Mesenchymal stem cell (in vitro differentiated cells and primary cell): Measurements from ENCODE around the gene FAM20A.

ENCODE experiments used
- DNase-seq: peaks from one replicate; pipeline ENCODE4 v3.0.0-alpha.2; 2013
- H2AFZ ChIP-seq: one replicate; pipeline ENCODE4 v1.6.1; 2013; ENCODE audit warnings: low read depth, mild to moderate bottlenecking, control low read depth, inconsistent platforms, low read length, moderate library complexity
- H2AK5ac ChIP-seq: 2 replicates; pipeline ENCODE4 v1.6.1; 2013; ENCODE audit warnings: low read length, moderate library complexity, mild to moderate bottlenecking, inconsistent platforms; ENCODE audit not compliant: severe bottlenecking
- H2BK120ac ChIP-seq: one replicate; pipeline ENCODE4 v1.6.1; 2013; ENCODE audit warnings: low read depth, mild to moderate bottlenecking, inconsistent platforms, low read length, moderate library complexity
- H2BK12ac ChIP-seq, 2 experiments: one replicate each; pipeline ENCODE4 v1.6.1; 2013; ENCODE audit warnings: inconsistent platforms in 2 of 2, low read length in 2 of 2, mild to moderate bottlenecking in 2 of 2, moderate library complexity in 2 of 2, control low read depth in 1 of 2
- H2BK15ac ChIP-seq: one replicate; pipeline ENCODE4 v1.6.1; 2013; ENCODE audit warnings: mild to moderate bottlenecking, low read depth, inconsistent platforms; ENCODE audit not compliant: poor library complexity, severe bottlenecking
- H2BK5ac ChIP-seq: 2 replicates; pipeline ENCODE4 v1.6.1; 2013; ENCODE audit warnings: low read depth, mild to moderate bottlenecking, low read length, control low read depth, inconsistent platforms; ENCODE audit not compliant: poor library complexity, severe bottlenecking
- H3K14ac ChIP-seq, 2 experiments: one replicate each; pipeline ENCODE4 v1.6.1; 2013; ENCODE audit warnings: inconsistent platforms in 2 of 2, low read length in 2 of 2, control low read depth in 1 of 2, mild to moderate bottlenecking in 1 of 2, moderate library complexity in 1 of 2
- H3K18ac ChIP-seq, 2 experiments: one replicate each; pipeline ENCODE4 v1.6.1; 2013; ENCODE audit warnings: inconsistent platforms in 2 of 2, low read length in 2 of 2, control low read depth in 1 of 2, low read depth in 1 of 2, mild to moderate bottlenecking in 1 of 2
- H3K23ac ChIP-seq, 2 experiments: one replicate each; pipeline ENCODE4 v1.6.1; 2013; ENCODE audit warnings: inconsistent platforms in 2 of 2, low read length in 2 of 2, mild to moderate bottlenecking in 2 of 2, moderate library complexity in 2 of 2, control low read depth in 1 of 2
- H3K27ac ChIP-seq: 2 replicates; pipeline ENCODE4 v1.5.1; 2013; ENCODE audit warnings: mild to moderate bottlenecking, moderate library complexity, low read length, control low read depth, inconsistent platforms; ENCODE audit not compliant: poor library complexity, severe bottlenecking
- H3K27me3 ChIP-seq, 2 experiments: 2 replicates each; pipeline versions ENCODE4 v1.6.1 to v1.7.0; 2013; ENCODE audit warnings: low read length in 2 of 2, mild to moderate bottlenecking in 2 of 2, moderate library complexity in 2 of 2, control low read depth in 1 of 2, inconsistent platforms in 1 of 2; ENCODE audit not compliant: control insufficient read depth in 1 of 2, insufficient read depth in 1 of 2
- H3K36me3 ChIP-seq, 2 experiments: 2 replicates each; pipeline versions ENCODE4 v1.6.1 to v1.7.0; 2013; ENCODE audit warnings: low read length in 2 of 2, control low read depth in 1 of 2, inconsistent platforms in 1 of 2, low read depth in 1 of 2, mild to moderate bottlenecking in 1 of 2; ENCODE audit not compliant: insufficient read depth in 2 of 2, control insufficient read depth in 1 of 2
- H3K4ac ChIP-seq, 2 experiments: one replicate each; pipeline ENCODE4 v1.6.1; 2013; ENCODE audit warnings: inconsistent platforms in 2 of 2, low read length in 2 of 2, mild to moderate bottlenecking in 2 of 2, moderate library complexity in 2 of 2, control low read depth in 1 of 2, low read depth in 1 of 2
- H3K4me1 ChIP-seq: 2 replicates; pipeline ENCODE4 v1.6.1; 2013; ENCODE audit warnings: low read depth, low read length, control low read depth; ENCODE audit not compliant: control insufficient read depth, insufficient read depth
- H3K4me2 ChIP-seq: 2 replicates; pipeline ENCODE4 v1.6.1; 2013; ENCODE audit warnings: low read length, mild to moderate bottlenecking, inconsistent platforms; ENCODE audit not compliant: poor library complexity, severe bottlenecking
- H3K4me3 ChIP-seq, 2 experiments: 2 replicates each; pipeline versions ENCODE4 v1.5.1 to v1.7.0; 2013; ENCODE audit warnings: low read length in 2 of 2, mild to moderate bottlenecking in 2 of 2, control low read depth in 1 of 2, low read depth in 1 of 2; ENCODE audit not compliant: insufficient read depth in 1 of 2
- H3K79me1 ChIP-seq: replicated peaks from 2 replicates; pipeline ENCODE4 v1.6.1; 2013; ENCODE audit warnings: mild to moderate bottlenecking, control low read depth, low read length, inconsistent platforms; ENCODE audit not compliant: poor library complexity, severe bottlenecking
- H3K9ac ChIP-seq: 2 replicates; pipeline ENCODE4 v1.7.0; 2013; ENCODE audit warnings: mild to moderate bottlenecking, low read length, moderate library complexity
- H3K9me3 ChIP-seq: 2 replicates; pipeline ENCODE4 v1.7.0; 2013; ENCODE audit warnings: mild to moderate bottlenecking, low read length; ENCODE audit not compliant: control insufficient read depth
- H4K8ac ChIP-seq: one replicate; pipeline ENCODE4 v1.6.1; 2013; ENCODE audit warnings: inconsistent platforms, mild to moderate bottlenecking, low read length, moderate library complexity
- H4K91ac ChIP-seq: one replicate; pipeline ENCODE4 v1.6.1; 2013; ENCODE audit warnings: mild to moderate bottlenecking, low read length, inconsistent platforms
- WGBS: methylation state at CpG from one replicate; pipeline ENCODE4 v1.1.7; 2013; ENCODE audit warnings: mixed read lengths; 5-methylcytosine and 5-hydroxymethylcytosine counted together

FAM20A gene

DNA sequence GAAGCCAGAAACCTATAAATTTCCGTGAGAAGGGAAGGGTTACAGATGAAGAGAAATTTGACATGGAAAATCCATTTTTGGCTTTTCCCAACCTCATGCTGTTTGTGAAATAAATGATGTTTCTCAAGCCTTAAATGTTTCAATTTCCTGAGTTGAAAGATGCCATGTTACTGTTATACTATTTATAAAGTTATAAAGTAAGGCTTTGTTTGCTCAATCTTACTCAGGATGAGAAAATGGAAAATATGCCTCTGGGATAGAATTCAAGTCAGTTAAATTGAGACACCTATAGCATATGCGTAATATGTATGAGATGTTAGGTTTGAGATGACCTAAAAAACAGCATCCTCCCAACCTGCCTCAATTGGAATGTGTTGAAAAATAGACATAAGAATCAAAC lies 19.9 kb upstream of the FAM20A start:
- DNase-seq = no peak
- WGBS = 69% methylated on average over 1 of the region's 2 CpGs

DNA sequence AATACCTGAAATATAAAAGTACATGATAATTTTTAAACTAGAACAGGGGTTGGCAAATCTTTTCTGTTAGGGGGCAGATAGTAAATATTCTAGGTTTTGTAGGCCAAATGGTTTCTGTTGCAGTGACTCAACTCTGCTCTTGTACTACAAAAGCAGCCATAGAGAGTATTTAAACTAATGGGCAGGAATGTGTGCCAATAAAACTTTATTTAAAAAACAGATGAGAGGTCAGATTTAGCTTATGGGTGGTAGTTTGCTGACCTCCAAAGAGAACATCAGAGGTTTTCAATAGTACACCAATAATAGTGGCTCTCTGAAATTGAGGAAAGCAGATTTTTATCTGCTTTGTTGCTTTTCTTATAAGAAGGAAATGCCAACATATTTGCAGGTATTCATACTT lies 15.2 kb upstream of the FAM20A start:
- Histone ChIP-seq H3K9ac (no peak overlapping the region), H3K18ac (no peak overlapping the region), H3K79me1 (no peaks in the 10 kb centered on the region), H3K23ac (no peak overlapping the region), H2BK5ac (no peak overlapping the region), H3K14ac (no peak overlapping the region), H3K36me3 (no peaks in the 10 kb centered on the region), H3K9me3 (no peaks in the 10 kb centered on the region), H3K27ac (no peak overlapping the region), H2BK120ac (no peak overlapping the region), H2BK15ac (no peak overlapping the region), H2AFZ (no peak overlapping the region), H3K4me3 (no peak overlapping the region), H2AK5ac (no peak overlapping the region), H4K91ac (no peak overlapping the region), H3K4ac (no peak overlapping the region), H4K8ac (no peak overlapping the region), H3K4me1 (no peaks in the 10 kb centered on the region), H2BK12ac (no peak overlapping the region), H3K27me3 (peaks cover 0 to 19% of the 10 kb centered on the region in 2 experiments), H3K4me2 (no peak overlapping the region)
- no peak for DNase-seq

More for the DNA sequence above, 19.9 kb upstream of the FAM20A start:
- H3K27ac ChIP-seq = no peak overlapping the region
- no peak overlapping the region for H3K4ac ChIP-seq
- no peaks in the 10 kb centered on the region for H3K36me3 ChIP-seq
- H3K9me3 ChIP-seq = no peaks in the 10 kb centered on the region
- no peak overlapping the region for H3K18ac ChIP-seq
- H2BK15ac ChIP-seq = no peak overlapping the region
- no peaks in the 10 kb centered on the region for H3K79me1 ChIP-seq
- H3K23ac ChIP-seq = no peak overlapping the region
- no peak overlapping the region for H3K4me3 ChIP-seq
- H4K8ac ChIP-seq = no peak overlapping the region
- no peak overlapping the region for H3K4me2 ChIP-seq
- H2BK120ac ChIP-seq = no peak overlapping the region
- no peak overlapping the region for H2AFZ ChIP-seq
- H3K4me1 ChIP-seq = no peaks in the 10 kb centered on the region
- peaks cover 0 to 12% of the 10 kb centered on the region in 2 experiments for H3K27me3 ChIP-seq
- H3K14ac ChIP-seq = no peak overlapping the region
- no peak overlapping the region for H2BK12ac ChIP-seq
- no peak overlapping the region for H2AK5ac ChIP-seq
- H4K91ac ChIP-seq = no peak overlapping the region
- no peak overlapping the region for H2BK5ac ChIP-seq
- H3K9ac ChIP-seq = no peak overlapping the region

DNA sequence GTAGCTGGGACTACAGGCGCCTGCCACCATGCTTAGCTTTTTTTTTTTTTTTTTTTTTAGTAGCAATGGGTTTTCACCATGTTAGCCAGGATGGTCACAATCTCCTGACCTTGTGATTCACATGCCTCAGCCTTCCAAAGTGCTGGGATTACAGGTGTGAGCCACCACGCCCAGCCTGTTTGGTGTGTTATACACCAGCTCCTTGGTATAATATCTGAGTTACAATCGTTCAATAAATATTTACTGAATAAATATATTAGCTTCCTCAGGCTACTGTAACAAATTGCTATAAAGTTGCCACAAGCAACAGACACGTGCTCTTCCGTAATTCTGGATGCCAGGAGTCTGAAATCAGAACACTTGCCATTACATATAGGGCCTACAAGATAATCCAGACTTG lies 13.6 kb upstream of the FAM20A start:
- Histone ChIP-seq H4K91ac (no peak overlapping the region), H2BK120ac (no peak overlapping the region), H3K79me1 (no peaks in the 10 kb centered on the region), H3K14ac (no peak overlapping the region), H3K4me3 (no peak overlapping the region), H2BK12ac (no peak overlapping the region), H2AFZ (no peak overlapping the region), H3K4me1 (no peaks in the 10 kb centered on the region), H2BK5ac (no peak overlapping the region), H3K27ac (no peak overlapping the region), H3K18ac (no peak overlapping the region), H3K9me3 (peaks cover 14% of the 10 kb centered on the region), H3K36me3 (no peaks in the 10 kb centered on the region), H3K27me3 (peaks cover 0 to 16% of the 10 kb centered on the region in 2 experiments), H3K4me2 (no peak overlapping the region), H2AK5ac (no peak overlapping the region), H3K4ac (no peak overlapping the region), H3K9ac (no peak overlapping the region), H3K23ac (no peak overlapping the region), H4K8ac (no peak overlapping the region), H2BK15ac (no peak overlapping the region)
- DNase-seq = no peak
- WGBS = 86% methylated on average over 3 of the region's 5 CpGs

DNA sequence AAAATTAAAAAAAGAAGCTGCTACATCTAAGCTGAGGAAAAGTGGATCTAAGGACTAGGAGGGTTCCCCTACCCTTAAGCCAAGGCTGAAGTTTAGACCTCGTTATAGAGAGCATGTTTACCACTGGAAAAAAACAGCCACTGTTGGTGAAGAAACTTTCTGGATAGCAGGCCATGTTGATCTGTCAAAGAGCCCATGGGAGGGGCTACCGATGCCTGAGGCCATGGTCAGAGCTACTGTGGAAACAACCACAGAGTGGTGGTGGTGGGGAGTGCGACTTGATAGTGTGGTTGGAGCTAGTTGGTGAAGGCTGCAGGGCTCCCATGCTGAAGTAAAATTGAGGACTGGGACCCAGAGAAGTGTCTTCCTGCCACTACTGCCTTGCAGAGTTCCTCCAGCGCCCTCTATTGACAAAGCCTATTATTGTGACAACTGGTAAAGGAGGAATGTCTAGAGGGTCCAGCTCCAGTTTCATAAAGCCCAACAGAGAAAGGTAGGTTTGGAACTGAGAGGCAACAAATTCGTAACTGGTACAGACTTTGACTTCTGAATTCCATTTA lies 12.7 kb upstream of the FAM20A start:
- Histone ChIP-seq H2BK120ac (no peak overlapping the region), H4K8ac (no peak overlapping the region), H3K14ac (no peak overlapping the region), H3K36me3 (no peaks in the 10 kb centered on the region), H3K27ac (no peak overlapping the region), H2AFZ (no peak overlapping the region), H3K4me3 (no peak overlapping the region), H3K9me3 (peaks cover 23% of the 10 kb centered on the region), H3K4ac (no peak overlapping the region), H3K18ac (peak overlapping the region in 1 of 2 experiments; percentile 11), H3K27me3 (peaks cover 0 to 14% of the 10 kb centered on the region in 2 experiments), H3K9ac (peak overlapping the region; percentile 4), H3K4me1 (no peaks in the 10 kb centered on the region), H3K4me2 (no peak overlapping the region), H3K23ac (no peak overlapping the region), H2AK5ac (no peak overlapping the region), H3K79me1 (no peaks in the 10 kb centered on the region), H2BK15ac (no peak overlapping the region), H4K91ac (no peak overlapping the region), H2BK5ac (no peak overlapping the region), H2BK12ac (no peak overlapping the region)
- peak; percentile 48 for DNase-seq
- 62% methylated on average over 2 of the region's 5 CpGs for WGBS
